ENCODE measurements around the gene PRSS33.

GRCh38 chr16:2786061-2786825 lies 1.1 kb downstream of the PRSS33 start:
- TF ChIP-seq YY1 (IDR thresholded peaks at IDR 0.05; ENCODE audit: insufficient read depth, insufficient read length) (no peak), ZNF274 (IDR thresholded peaks at IDR 0.05; ENCODE audit: low read depth, low read length) (no peak)

Data from NT2/D1 (cell line).